DOHH2 (cell line): ENCODE data around the gene MCEE.

Experiments
- CTCF ChIP-seq: fragments of 200-600 bp; sonication (generic); IDR thresholded peaks from one replicate; pipeline ENCODE4 v1.5.1; 2014; ENCODE audit warnings: antibody characterized with exemption, mild to moderate bottlenecking, low read depth, low read length; ENCODE audit not compliant: poor library complexity, severe bottlenecking
- EZH2phosphoT487 ChIP-seq: fragments of 200-600 bp; sonication (generic); IDR thresholded peaks from 2 replicates; pipeline ENCODE4 v1.6.1; 2017; ENCODE audit warnings: borderline replicate concordance, mild to moderate bottlenecking, antibody characterized with exemption, low read length, moderate library complexity, mixed read lengths

GRCh38 chr2:71174207-71174606 lies 44.2 kb upstream of the MCEE start:
- TF ChIP-seq CTCF (no peak), EZH2phosphoT487 (no peak)
